AML-193 (cell line): ENCODE measurements around the gene OR52B2.

Experiments used
- DNase-seq, 2 experiments: peaks; one replicate each; lab custom pipeline; 2025; lab: John Stamatoyannopoulos, UW

OR52B2 gene

DNA sequence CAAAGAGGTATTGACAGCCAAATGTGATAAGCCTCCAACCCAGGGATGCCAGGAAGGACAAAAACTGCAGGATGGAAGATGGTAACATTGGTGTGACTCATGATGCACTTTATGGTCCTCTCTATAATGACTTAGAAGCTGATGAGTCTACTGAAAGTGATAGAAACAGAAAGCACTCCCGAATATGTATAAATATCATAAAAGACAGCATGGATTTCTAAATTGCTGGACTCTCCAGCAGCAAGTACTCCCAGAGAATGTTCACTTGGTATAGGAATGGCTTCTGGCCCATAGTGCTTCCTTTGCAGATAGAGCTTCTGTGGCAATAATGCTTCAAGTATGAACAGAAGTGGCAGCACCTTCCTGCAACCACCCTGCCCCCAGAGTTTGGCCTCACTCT is at the start of gene OR52B2:
OR52B2 (minus strand) TSS at position 101 of the 400 bp plus-strand sequence; CDS start at position 101, 0 bp downstream.
- no peak for DNase-seq

DNA sequence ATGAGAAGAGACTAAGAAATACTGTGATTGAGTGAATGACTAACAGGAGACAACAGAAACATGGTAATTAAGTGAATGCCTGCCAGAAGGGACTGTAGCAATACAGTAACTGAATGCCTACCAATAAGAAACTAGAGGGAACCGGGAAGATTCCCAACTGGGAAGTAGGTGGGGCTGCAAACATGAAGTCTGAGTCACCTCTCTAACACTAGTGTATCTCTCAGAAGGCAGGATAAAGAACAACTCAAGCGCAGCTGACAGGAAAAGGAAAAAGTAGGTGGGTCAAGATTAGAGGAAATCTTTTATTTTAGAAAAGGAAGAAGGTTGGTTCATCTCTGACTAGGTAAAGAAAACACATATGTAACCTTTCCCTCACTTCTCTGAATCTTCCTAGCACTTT is 49.2 kb upstream of the OR52B2 start:
- DNase-seq = no peak

DNA sequence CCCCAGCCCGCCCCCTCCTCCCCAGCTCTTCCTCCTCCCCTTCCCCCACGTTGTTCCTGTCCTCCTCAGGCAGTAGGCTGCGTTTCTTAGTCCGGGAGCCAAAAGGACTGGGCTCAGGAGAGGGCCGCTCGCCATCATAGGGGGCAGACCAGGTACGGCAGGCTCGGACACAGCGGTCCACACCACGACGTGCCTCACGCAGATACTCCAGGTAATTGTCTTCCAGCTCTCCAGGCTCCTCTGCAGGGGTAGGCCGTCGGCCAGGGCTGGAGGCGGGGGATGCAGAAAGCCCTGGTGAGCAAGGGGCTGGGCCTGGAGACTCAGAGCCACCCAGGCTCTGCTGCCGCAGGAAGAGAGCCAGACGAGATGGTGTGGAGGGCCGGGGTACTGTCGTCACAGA is 47.6 kb upstream of the OR52B2 start:
- no peak for DNase-seq

DNA sequence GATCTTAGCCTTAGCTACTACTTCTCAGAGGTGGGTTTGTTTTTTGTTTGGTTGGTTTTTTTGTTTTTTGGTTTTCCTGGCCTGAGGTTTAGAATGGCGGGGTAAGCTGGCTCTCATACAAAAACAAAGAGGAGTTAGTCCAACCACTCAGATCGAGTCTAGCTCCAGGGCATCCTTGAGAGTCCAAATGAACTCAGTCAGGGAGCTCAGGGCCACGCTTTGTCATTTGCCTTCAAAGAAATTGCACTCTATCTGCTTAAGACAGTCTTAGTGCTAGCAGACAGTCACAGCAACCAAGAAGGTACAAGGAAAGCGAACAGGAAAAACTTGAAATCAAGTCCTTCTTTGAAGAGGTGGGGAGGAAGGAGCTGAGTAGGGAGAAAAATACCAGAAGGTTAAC is 46.4 kb upstream of the OR52B2 start:
- no peak for DNase-seq

DNA sequence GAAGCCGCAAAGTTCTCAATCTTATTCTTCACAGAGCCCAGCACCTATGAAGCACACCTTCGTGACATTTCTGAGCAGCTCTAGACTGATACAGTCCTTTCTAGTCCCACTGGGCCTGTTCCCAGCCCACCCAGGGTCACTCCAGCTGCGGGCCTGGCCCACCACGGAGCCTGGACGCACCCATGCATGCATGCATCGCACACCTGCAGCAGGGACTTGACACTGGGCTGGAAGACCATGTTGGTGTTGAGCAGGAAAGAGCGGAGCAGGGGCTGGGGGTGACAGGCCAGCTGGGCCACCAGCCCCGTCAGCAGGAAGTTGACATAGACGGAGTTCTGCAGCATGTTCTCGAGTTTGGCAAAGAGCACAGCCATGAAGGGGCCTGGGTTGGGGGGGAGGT is 44.4 kb upstream of the OR52B2 start:
- no peak for DNase-seq

GRCh38 chr11:6210274-6210955 is 40.3 kb upstream of the OR52B2 start:
- DNase-seq = no peak

DNA sequence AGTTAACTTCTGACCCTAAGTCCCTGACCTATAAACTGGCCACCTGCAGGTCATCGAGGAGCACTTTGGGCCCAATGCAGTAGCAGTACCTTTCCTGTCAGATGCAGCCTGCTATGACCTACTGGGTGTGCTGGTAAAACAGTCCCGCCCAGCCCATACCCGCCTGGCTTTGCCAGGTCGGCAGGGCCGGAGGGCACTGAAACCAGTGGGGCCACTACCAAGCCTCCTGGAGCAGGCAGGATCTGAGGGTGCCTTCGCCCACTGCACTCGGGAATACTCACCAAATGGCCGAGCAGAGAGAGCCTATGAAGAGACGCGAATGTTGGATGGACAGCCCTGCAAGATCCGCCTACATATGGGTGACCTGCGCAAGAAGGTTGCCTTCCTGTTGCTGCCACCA is 39.7 kb upstream of the OR52B2 start:
- no peak for DNase-seq

- DNase-seq = no peak
Observed at GRCh38 chr11:6206456-6207180, 36.5 kb upstream of the OR52B2 start.

DNA sequence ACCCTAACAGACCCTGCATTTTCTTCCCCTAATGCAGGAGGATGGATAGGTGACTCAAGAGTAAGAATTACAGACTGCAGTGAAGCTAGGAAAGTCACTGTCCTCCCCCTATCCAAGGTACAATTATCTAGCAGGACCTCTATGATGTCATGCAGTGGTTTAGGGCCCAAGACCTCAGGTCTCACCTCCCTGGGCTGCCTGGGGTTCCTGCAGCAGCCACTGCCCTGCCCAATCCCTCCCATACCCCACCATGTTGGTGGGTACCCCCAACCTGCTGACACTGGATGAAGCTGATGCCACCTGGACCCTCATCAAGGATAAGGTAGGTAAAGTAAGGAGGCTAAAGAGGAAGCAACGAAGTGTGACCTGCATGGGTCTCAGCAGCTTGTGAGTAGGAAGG is 35.2 kb upstream of the OR52B2 start, which contains the start of gene C11orf42:
C11orf42 (plus strand) TSS at position 192 of the 400 bp plus-strand sequence; CDS start at position 251, 59 bp downstream.
- no peak for DNase-seq

GRCh38 chr11:6204706-6205105 is 34.6 kb upstream of the OR52B2 start:
- DNase-seq = peak; percentile 86 to 92

DNA sequence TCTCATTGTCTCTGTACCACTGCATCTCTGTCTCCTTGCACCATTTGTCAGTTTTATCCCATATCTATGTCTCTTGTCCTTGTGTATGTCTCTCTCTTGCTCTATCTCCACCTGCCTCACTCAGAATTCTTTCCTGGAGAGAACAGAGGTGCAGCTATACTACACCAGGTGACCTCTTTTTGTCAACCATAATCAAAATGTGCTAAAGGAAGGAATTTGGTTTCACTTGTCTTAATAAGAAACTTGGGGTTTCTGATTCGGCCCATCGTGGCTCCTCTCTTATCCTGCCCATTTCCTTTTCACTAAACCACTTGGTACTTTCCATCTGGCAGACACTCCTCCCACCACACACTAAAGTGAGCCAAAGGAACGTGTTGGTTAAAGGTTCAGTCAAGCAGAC is 33.2 kb upstream of the OR52B2 start:
- DNase-seq = no peak

GRCh38 chr11:6202041-6202440 is 31.9 kb upstream of the OR52B2 start:
- no peak for DNase-seq

DNA sequence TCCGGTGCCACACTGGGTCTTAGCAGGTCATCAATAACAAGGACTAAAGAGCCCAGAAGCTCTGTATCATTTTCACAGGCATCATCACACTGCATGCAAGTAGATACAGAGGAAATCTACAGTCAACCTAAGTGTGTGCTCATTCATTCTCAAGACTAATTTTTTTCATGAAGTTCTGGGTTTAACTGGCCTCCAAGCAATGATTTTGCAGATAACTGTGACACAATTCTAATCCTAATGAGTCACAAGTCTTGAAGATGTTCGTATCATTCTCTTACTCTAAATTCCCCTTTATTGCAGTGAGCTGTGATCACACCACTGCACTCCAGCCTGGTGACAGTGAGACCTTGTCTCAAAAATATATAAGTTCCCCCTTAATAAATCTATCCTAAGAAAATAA is 31.4 kb upstream of the OR52B2 start:
- DNase-seq = peak; percentile 74 to 80

DNA sequence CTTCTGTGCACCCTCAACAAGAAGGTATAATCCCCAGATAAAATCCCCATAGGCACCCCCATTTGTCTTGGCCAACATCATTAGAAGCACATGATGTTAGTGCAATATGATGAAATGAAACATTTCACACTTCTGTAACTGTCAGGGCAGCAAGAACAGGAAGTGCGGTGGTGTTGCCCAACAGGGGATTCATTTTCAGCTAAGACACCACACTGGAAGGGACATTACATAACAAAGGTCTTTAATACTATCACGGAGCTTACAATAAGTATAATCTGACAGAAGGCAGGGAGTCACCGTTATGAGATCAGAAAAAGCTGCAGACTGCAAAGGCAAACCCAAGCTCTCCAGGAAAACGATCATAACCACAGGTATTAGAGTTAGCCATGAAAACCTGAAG is 30.8 kb upstream of the OR52B2 start:
- peak; percentile 97 to 98 for DNase-seq

- no peak for DNase-seq
Observed at GRCh38 chr11:6199174-6199810, 29.2 kb upstream of the OR52B2 start, which contains the start of gene OR52W1. Gene OR52W1, plus strand, starts transcription at chr11:6199224. Its CDS starts 0 bp downstream, at chr11:6199224.

- DNase-seq = no peak
Observed at GRCh38 chr11:6197466-6198200, 27.5 kb upstream of the OR52B2 start.

DNA sequence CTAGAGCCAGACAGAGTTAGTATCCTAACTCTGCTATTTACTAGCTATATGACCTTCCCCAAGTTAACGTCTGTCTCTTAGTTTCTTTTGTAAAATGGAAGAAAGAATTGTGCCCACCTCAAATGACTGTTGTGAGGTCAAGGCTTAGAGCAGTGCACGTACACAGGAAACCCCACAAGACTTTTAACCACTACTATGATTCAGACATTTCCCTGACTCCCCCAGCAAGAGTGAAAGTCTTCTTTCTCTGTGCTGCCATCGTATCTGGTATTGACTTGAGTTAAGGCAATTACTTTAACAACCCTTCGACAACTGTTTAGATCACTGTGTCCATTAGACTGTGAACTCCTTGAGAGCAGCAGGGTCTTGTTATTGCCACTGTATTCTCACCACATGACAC is 26.3 kb upstream of the OR52B2 start:
- no peak for DNase-seq

- no peak for DNase-seq
Observed at GRCh38 chr11:6194065-6194581, 24.0 kb upstream of the OR52B2 start.

GRCh38 chr11:6191742-6192141 is 21.6 kb upstream of the OR52B2 start:
- peak; percentile 53 to 67 for DNase-seq

DNA sequence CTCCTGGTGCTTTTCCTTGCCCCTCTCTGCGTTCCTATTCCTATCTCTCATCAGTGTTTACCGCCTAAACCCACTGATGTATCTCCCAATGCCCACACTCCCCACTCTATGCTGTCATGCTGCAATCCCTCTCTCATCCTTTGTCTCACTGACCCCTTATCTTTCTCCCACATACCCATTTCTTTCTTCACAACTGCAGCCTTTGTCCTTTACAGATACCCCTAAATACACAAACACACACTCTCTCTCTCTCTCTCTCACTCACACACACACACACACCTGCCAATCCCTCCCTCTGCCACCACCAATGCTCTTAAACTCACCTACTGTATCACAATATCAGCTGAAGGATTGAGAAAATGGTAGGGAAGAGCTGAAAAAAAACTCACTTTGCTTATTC is 5.3 kb upstream of the OR52B2 start:
- no peak for DNase-seq

- no peak for DNase-seq
Observed at GRCh38 chr11:6156628-6157359, 13.3 kb downstream of the OR52B2 start.
